Stimulated activated CD4-positive, alpha-beta T cell treated with anti-CD3 and anti-CD28 coated beads, TNF-alpha, amount 100 ng/mL, for 1 hour (primary cell): Measurements from ENCODE around the gene PNKD.

Experiments
- DNase-seq, 3 donors: peaks; one replicate each; pipeline ENCODE4 v3.0.0-alpha.2; 2020; ENCODE audit warnings: low read depth in 3 of 3, low spot score in 1 of 3

Gene PNKD

DNA sequence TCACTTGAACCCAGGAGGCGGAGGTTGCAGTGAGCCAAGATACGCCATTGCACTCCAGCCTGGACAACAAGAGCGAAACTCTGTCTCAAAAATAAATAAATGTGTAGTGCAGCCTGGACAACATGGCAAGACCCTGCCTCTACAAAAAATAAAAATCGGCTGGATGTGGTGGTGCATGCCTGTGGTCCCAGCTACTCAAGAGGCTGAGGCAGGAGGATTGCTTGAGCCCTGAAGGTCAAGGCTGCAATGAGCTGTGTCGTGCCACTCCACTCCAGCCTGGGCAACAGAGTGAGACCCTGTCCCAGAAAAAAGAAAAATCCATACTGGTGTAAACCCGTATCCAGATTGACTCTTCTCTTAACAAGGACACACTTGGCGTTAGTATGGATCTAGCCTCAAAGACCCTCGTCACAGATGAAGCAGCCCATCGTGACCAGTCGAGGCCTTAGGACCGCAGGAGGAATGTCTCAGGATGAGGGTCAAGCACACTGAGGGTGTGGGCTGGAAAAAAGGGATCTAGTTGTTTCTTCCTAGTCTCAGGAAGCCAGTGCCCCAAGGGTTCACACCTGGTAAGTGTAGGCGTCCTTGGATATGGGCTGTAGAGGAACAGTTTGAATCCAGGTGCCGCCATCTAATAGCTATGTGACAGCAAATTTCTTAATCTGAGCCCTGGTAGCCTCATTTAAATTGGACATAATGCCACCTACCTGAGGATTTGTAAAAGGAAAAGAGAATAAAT is 13.5 kb upstream of the PNKD start:
- no peak for DNase-seq

DNA sequence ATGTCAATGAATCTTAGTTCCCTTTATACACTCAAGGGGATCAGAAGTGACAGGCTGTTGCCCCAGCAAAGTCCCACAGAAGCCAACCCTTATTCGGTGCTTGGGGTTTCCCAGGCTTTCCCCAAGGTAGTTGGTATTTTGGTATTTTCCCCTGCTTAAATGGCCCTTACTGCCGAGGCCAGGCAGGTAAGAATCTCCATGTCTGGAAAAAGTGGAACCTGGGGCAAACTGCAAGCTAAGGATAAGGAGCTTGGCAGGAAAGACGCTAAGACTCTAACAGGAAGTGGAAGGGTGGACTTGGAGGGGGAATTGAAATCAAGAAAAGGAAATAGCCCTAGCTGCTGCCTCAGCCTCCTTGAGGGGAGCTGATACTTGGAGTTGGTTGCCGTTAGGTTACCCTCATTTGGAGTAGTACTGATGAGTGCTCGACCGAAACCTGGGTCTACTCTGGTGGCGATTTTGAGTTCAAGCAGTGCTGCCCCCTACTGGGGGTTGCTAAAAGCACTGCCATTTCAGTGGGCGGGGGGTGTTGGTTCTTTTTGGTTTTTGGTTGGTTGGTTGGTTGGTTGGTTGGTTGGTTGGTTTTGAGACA is 12.8 kb upstream of the PNKD start:
- DNase-seq, result peak in 2 of 3 donors; percentile 47 to 54

DNA sequence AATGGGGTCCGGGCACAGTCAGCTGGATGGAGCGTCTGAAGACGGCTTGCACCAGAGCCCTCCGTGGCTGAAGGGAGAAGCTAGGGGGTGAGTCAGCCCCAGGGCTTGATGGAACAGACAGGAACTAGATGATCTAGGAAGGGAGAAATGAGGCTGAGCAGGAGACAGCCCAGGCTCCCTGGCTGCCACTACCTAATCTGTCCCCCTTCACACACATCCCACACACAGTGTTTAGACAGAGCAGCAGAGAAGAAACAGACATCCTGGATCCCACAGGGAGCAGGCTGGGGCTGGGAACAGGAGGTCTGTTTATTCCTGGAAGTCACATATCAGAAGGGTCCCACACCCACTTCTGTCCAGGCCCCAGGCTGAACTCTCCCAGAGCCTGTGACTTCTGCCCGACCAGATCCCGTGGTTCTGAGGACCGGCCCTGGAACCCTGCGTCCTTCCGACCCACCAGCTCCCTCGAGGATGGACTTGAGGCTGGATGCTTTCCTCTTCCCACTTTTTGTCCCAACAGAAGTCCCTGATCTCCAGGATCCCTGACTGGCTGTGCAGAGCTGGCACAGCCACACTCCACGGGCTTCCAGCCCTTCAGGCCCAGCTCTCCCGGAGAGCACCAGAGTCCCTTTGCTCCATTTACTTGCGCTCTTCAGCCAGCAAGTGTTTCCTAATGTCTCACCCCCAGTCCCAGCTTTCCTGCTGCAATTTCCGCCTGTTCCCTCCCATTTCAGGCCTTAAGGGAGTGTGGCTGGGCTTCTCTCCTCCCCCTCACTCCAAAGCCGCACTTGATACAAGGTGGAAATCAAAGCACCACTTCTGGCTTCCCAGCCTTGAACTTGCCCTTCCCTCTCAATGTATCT is 11.0 kb upstream of the PNKD start:
- no peak for DNase-seq

DNA sequence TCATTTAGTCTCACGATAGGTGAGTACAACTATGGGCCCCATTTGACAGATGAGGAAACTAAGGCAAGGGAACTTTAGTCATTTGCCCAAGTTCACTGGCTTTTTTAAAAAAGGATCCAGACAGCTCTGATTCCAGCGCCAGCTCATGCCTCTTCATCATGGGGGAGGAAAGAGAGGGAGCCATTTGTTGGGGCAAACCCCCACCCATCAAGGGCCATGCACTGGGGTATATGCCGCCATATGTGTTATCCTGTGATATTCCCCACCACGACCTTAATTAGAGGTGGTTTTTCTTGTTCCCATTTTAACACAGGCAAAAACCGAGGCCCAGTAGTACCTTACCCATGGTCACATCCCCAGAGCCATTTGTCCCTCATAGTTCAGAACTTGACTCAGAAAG is 10.2 kb upstream of the PNKD start:
- DNase-seq, result no peak

DNA sequence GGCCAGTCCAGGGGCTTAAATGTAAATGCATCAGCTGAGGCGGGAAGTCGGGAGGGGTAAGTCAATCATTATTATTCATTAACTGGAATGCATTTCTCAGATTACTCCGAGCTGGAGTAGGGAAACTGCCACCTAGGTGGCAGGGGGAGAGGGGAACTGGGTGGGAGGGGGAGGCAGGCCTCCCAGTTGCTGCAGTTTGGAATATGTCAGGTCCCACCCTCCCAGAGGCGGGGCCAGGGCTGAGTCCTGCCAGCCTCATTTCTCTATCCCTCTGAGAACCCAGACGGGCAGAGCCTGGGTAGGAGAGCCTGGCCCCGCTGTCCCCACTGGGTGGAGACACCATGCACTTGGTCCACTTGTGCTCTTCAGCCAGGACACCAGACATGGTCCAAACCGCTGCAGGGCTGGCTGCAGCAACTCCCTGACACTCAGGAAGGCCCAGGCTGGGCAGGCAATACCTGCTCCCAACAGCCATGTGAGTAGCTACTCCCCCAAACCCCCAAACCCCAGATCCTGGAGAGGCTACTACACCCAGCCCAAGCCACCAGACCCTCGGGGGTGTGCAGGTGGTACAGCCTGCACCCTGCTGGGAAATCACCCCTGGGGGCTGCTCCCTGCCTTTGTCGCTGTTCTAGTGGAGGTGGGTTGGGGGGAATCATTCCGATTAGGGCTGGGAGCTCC is 9.4 kb upstream of the PNKD start, which contains the start of gene GPBAR1:
Gene GPBAR1, plus strand, starts transcription at position 274 of the 681 bp plus-strand sequence. CDS start 1,710 bp downstream, outside the sequence.
- DNase-seq, result no peak

DNA sequence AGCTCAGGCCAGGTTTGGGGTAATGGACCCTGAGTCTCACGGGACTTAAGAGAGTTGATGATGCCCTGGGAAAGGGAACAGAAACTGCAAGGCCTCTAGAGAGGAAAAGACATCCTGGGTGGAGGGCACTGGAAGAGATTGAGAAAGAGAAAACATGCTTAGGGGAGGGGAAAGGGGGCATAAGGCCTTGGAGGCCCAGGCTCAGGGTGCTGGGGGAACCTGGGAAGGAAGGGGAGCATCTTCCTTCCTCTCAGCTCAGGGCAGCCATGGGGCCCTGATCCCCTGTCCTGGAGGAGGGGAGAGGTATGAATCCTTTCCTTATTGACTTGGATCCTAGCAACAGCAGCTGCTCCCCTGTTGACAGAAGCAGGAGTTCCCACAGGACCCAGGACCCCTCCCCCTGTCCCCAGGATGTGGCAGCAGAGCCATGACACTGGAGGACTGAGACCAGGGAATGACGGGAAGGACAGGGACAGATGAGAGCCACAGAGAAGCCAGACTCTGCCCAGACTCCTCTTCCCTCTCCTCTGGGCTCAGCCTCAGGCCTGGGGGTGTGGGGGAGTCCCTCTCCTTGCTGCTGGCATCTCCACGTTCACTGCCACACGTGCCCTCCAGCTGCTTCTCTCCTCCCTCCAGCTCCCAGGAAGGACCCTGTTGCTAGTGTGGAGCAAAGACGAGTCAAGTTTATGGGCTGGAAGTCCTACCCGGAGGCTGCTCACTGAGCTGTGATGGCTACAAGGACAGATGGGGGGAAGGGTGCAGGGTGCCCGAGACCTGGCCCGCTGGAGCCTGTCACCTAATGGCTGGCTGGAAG is 8.7 kb upstream of the PNKD start:
- no peak for DNase-seq

DNA sequence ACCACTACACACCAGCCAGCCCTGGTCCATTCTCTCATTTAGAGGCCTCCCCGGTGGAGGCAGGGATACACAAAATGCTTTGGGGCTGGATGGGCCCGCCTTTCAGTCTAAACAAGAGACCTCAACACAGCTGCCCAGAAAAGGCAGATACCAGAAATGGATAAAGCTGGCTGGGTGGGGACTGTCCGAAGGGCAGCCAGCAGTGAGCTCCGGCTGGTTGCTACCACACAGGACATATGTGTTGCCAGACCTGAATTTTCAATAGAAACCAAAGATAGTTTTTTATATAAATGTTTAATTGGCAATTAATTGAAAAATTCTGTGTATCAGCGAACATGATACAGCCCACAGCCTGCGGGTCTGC is 8.1 kb upstream of the PNKD start:
- DNase-seq, result no peak

DNA sequence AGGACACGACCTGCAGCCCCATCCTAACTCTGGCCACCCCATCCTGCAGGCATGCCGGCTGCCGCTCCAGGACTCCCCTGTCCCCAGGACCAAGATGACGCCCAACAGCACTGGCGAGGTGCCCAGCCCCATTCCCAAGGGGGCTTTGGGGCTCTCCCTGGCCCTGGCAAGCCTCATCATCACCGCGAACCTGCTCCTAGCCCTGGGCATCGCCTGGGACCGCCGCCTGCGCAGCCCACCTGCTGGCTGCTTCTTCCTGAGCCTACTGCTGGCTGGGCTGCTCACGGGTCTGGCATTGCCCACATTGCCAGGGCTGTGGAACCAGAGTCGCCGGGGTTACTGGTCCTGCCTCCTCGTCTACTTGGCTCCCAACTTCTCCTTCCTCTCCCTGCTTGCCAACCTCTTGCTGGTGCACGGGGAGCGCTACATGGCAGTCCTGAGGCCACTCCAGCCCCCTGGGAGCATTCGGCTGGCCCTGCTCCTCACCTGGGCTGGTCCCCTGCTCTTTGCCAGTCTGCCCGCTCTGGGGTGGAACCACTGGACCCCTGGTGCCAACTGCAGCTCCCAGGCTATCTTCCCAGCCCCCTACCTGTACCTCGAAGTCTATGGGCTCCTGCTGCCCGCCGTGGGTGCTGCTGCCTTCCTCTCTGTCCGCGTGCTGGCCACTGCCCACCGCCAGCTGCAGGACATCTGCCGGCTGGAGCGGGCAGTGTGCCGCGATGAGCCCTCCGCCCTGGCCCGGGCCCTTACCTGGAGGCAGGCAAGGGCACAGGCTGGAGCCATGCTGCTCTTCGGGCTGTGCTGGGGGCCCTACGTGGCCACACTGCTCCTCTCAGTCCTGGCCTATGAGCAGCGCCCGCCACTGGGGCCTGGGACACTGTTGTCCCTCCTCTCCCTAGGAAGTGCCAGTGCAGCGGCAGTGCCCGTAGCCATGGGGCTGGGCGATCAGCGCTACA is 7.4 kb upstream of the PNKD start:
- no peak for DNase-seq

DNA sequence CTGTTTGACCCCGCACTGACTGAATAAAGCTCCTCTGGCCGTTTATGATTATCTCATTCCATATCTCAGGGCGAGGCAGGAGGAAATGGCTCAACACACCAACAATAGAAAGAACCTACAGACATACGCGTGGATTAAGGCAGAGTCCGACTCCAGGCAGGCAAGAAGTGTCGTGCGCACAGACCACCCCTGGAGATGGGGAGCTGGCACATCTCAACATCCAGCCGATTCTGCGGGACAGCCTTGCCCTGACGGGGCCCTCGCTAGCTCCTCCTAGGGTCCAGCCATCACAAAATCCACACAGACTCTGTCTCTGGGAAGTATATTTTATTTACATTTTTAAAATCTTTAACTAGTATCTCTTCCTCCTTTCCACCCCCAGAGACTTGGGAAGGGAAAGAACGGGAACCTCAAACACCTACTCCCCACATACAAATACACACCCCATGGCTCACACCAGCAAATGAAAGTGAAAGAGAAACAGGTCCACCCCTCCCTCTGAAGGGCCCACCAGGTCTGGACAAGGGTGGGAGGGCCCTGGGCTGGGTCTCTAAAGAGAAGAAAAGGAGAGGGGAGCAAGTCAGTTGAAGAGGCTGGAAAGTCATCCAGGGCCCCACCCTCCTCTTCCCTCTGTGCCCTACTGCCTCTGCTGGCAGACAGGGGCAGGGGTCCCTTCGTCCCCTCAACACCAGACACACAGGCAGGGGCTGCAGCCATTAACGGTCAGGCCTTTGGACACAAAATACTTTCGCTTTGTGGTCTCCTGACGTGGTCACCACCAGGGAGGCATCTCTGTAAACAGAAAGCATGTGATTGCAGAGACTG is 6.3 kb upstream of the PNKD start:
- no peak for DNase-seq

DNA sequence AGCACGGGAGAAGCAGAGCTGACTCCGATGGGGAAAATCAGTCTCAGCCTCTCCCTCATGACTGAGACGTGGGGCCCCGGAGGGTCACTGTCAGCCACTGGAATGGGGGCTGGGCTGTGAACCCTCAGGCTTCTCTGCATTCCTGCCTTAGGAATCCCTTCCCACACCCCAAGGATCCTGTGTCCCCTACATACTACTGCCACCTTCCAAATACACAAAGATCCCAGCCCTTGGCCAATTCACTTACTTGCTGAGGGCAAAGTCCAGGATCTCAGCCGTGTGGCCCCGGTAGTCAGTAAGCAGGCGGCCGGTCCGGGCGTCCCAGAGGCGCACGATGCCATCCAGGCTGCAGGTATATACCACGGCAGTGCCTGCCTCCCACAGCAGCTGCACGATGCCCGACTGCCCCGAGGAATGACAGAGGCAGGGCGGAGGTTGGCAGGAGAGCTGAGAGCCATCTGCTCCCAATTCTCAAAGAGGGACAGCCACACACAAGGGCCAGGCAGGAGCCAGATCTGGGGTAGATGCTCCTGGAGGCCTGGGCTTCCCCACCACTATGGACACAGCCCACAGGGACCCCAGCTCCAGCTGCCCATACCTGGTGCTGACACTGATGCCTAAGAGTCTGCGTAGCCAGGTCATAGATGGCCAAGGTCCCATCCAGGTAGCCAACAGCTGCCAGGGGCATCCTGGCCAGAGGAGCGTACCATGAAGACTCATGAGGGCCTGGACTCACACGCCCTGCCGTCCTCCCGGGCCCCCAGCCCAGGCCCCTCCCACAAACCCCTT is 5.4 kb upstream of the PNKD start:
- no peak for DNase-seq

DNA sequence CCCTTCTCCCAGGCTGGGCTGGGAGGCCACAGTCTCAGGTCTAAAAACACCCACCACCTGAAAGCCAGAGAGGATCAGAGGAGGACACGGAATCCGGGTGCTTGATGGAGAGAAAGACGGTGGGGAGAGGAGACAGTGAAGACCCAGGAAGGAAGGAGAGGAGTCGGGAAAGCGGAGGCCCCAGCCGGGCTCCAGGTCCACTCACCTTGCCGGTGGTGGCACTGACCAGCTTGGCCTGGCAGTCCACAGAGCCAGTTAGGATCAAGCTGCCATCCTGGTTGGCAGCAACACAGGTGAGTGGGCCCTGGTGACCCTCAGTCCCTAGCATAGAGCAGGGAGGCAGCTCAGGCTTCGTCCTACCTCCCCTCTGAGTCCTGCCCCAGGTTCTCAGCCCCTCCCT is 4.7 kb upstream of the PNKD start:
- DNase-seq, result no peak

DNA sequence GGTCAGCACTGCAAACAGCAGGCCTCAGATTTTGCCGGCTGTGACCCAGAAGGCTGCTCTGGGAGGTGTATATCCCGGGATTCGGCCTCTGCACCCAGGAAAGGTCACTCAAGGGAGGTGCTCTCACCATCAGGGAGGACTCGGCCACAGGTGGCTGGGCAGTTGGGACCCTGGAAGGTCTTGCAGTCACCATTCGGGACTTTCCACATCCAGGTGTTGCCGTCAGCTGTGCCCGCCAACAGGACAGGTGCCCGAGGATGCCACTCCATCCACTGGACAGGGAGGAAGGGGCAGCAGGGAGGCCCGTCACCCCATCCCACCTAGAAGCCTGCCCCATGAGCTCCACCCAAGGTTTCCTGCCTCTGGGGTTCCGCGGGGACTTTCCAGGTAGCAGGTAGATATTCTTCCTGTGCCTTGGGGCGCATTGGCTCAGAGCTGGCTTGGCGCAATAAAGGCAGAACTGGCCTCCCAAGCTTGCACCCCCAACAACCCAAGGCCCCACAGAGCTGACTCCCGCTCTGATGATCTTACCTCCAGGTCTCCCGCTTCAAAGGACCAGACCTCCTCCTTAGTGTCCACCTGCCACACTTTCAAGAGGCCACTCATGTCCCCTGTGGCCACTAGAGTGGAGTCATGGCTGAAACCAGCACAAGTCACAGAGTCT is 3.9 kb upstream of the PNKD start:
- DNase-seq, result no peak

DNA sequence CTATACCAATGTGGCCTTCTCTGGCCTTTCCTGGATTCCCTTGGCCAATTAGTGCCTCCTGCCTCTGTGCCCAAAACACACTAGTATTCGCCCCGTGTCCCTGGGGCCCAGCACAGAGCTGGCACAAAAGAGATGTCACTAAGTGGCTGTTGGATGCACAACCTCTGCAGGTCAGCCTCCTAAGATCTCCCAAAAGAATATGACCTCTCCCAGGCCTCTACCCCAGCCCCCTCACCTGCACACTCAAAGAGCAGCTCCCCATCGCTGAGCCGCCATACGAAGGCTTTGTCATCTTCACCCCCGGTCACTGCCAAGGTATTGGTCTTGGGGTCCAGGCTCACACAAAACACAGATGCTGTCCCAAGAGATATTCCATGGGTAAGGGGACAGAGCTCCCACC is 3.1 kb upstream of the PNKD start:
- DNase-seq, result no peak

DNA sequence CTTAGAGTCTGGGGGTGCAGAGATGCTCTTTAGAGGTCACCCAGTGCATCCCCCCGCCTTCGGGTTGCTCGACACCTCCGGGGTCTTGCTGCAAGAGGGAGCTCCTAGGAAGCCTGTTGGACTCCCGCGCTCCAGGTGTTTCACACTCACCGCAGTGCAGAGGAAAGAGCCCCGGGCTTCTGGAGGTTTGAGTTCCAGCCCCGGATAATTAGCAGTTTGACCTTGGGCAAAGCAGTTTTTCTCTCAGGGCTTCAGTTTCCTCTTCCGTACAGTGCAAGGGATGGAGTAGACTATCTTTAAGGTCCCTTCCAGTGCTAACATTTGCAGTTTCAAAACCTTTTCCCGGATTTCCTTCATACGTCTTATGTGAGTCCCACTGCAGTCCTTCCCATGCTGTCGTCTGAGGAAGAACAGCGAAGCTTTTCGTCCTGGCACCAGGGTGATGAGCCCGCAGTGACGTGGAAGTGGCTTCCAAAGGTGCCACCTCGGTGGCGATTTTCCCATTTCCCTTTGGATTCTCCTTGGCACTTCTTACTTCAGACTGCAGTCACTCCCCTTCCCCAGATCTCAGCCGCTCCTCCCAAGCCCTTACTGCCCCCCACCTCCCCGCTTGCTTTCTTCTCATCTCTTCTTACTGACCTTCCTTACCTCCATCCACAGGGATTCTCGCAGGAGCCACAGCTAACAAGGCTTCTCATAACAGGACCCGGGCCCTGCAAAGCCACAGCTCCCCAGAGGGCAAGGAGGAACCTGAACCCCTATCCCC is 585 bp downstream of the PNKD start:
- DNase-seq, result no peak

DNA sequence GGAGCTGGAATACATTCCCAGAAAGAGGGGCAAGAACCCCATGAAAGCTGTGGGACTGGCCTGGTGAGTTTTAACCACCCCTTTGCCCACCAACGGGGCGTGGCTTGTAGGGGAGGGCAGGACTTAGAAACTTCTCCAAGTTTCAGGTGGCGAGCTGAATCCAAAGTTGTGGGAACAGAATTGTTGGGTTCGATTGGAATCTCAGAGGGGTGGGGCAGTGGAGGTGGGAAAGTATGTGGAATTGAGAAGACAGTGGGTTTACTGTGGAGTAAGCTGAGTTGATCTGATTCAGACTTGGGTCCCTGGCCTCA is 1.1 kb downstream of the PNKD start:
- DNase-seq, result no peak

DNA sequence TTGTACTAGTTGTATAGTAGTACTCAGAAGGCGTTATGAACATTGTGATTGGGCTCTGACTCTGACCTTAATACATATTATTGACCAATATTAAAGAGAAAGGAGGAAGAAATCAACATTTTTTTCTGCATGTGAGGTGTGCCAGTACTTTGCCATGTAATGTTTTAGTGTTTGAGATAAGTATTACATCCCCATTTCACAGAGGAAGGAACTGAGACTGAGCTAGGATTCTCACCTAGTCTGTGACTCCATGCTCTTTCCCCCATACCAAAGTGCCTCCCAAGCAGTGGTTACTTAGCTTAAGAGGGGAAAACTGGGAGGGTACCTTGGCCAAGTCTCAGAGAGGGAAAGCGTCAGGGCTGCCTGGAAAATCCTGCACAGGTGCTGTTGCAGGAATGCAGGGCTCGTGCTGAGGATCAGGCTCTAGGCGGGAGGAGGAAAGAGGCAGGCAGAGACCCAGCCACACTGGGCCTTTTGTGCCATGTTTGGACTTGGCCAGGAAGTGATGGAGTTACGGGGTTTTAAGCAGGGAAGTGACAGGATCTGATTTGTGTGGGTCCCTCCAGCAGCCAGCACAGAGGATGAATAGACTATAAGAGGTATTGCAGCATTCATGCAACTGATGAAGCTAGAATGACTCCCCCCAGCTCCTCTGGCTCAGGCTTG is 1.7 kb downstream of the PNKD start:
- no peak for DNase-seq
